ENCODE data around the gene FNDC3B. TPM values are rescaled to one million over a fixed set of nuclear protein-coding genes. Genes with fewer than 3 reads are reported as not detected.
"Not testable (repeated sequence)": the region's sequence is repeated elsewhere in the genome, so short reads cannot be mapped to it uniquely, and the experiment has no call there.

Gene FNDC3B
- total RNA-seq, 2 experiments from 2014 or later: 10.6 to 12.0 TPM

GRCh38 chr3:172092658-172093057 lies 53.3 kb downstream of the FNDC3B start:
- intact Hi-C loops (cut with micrococcal nuclease): no loop called here
- H3K27ac Mint-ChIP-seq: no peak overlapping the region
- POLR2A ChIA-PET: interaction anchor here (1.7 kb wide), 1 partner anchor 15 kb away, joined by 8 read pairs; no protein-coding TSS in a partner anchor

GRCh38 chr3:172093581-172094443 lies 54.4 kb downstream of the FNDC3B start:
- POLR2A ChIA-PET; intact Hi-C loops (cut with micrococcal nuclease); H3K27ac Mint-ChIP-seq; H3K9me3 Mint-ChIP-seq; ATAC-seq; H3K27me3 Mint-ChIP-seq; CTCF ChIA-PET; H3K4me3 Mint-ChIP-seq; DNase-seq; H3K36me3 Mint-ChIP-seq (ENCODE audit: low read depth): not testable (repeated sequence)
- peaks cover 30% of the 10 kb centered on the region for H3K4me1 Mint-ChIP-seq (ENCODE audit: low read depth)

More at GRCh38 chr3:172092658-172093057, 53.3 kb downstream of the FNDC3B start:
- H3K36me3 Mint-ChIP-seq (ENCODE audit: low read depth): no peaks in the 10 kb centered on the region
- H3K27me3 Mint-ChIP-seq: no peaks in the 10 kb centered on the region
- H3K4me3 Mint-ChIP-seq: no peak overlapping the region
- DNase-seq (no peak), ATAC-seq (no peak)
- no peak for TF ChIP-seq CTCF (IDR thresholded peaks at IDR 0.05)
- peaks cover 1% of the 10 kb centered on the region for H3K9me3 Mint-ChIP-seq
- CTCF ChIA-PET: interaction anchor here (2.4 kb wide), 1 partner anchor 13 kb away, joined by 5 read pairs; no protein-coding TSS in a partner anchor
- H3K4me1 Mint-ChIP-seq (ENCODE audit: low read depth): peaks cover 38% of the 10 kb centered on the region

GRCh38 chr3:172094621-172095557 lies 55.5 kb downstream of the FNDC3B start:
- H3K4me3 Mint-ChIP-seq: no peak overlapping the region
- intact Hi-C loops (cut with micrococcal nuclease): no loop called here
- ChIA-PET POLR2A (interaction anchor here (0.9 kb wide), 1 partner anchor 12 kb away, joined by 4 read pairs; no protein-coding TSS in a partner anchor), CTCF (interaction anchor here (1.3 kb wide), 1 partner anchor 10 kb away, joined by 6 read pairs; no protein-coding TSS in a partner anchor)
- TF ChIP-seq CTCF (IDR thresholded peaks at IDR 0.05): no peak
- H3K4me1 Mint-ChIP-seq (ENCODE audit: low read depth): peaks cover 38% of the 10 kb centered on the region
- ATAC-seq (peak; percentile 66), DNase-seq (peak; percentile 55)
- H3K27ac Mint-ChIP-seq: peak overlapping the region; percentile 16
- H3K9me3 Mint-ChIP-seq: peaks cover 1% of the 10 kb centered on the region
- H3K27me3 Mint-ChIP-seq: no peaks in the 10 kb centered on the region
- H3K36me3 Mint-ChIP-seq (ENCODE audit: low read depth): no peaks in the 10 kb centered on the region

- intact Hi-C loops (cut with micrococcal nuclease): no loop called here
- Mint-ChIP-seq H3K9me3 (peaks cover 1% of the 10 kb centered on the region), H3K4me1 (ENCODE audit: low read depth) (peaks cover 45% of the 10 kb centered on the region), H3K27ac (no peak overlapping the region), H3K36me3 (ENCODE audit: low read depth) (no peaks in the 10 kb centered on the region), H3K27me3 (no peaks in the 10 kb centered on the region), H3K4me3 (no peak overlapping the region)
- ATAC-seq (no peak), DNase-seq (no peak)
- POLR2A ChIA-PET: no interaction called here
- CTCF ChIA-PET: no interaction called here
- no peak for TF ChIP-seq CTCF (IDR thresholded peaks at IDR 0.05)
These were observed 57.6 kb downstream of the FNDC3B start for GRCh38 chr3:172096881-172097420.

- no peak overlapping the region for H3K27ac Mint-ChIP-seq
- POLR2A ChIA-PET: no interaction called here
- peaks cover 50% of the 10 kb centered on the region for H3K4me1 Mint-ChIP-seq (ENCODE audit: low read depth)
- peaks cover 1% of the 10 kb centered on the region for H3K27me3 Mint-ChIP-seq
- intact Hi-C loops (cut with micrococcal nuclease): no loop called here
- no peak for ATAC-seq
- H3K4me3 Mint-ChIP-seq: no peak overlapping the region
- H3K36me3 Mint-ChIP-seq (ENCODE audit: low read depth): no peaks in the 10 kb centered on the region
- no peak for DNase-seq
- peaks cover under 1% of the 10 kb centered on the region for H3K9me3 Mint-ChIP-seq
- TF ChIP-seq CTCF (IDR thresholded peaks at IDR 0.05): no peak
- CTCF ChIA-PET: no interaction called here
These were observed 58.2 kb downstream of the FNDC3B start for GRCh38 chr3:172097585-172097984.

All from activated CD8-positive, alpha-beta T cell treated with anti-CD3 and anti-CD28 coated beads for 36 hours (primary cell).